ENCODE measurements around the gene AJAP1.

DNA sequence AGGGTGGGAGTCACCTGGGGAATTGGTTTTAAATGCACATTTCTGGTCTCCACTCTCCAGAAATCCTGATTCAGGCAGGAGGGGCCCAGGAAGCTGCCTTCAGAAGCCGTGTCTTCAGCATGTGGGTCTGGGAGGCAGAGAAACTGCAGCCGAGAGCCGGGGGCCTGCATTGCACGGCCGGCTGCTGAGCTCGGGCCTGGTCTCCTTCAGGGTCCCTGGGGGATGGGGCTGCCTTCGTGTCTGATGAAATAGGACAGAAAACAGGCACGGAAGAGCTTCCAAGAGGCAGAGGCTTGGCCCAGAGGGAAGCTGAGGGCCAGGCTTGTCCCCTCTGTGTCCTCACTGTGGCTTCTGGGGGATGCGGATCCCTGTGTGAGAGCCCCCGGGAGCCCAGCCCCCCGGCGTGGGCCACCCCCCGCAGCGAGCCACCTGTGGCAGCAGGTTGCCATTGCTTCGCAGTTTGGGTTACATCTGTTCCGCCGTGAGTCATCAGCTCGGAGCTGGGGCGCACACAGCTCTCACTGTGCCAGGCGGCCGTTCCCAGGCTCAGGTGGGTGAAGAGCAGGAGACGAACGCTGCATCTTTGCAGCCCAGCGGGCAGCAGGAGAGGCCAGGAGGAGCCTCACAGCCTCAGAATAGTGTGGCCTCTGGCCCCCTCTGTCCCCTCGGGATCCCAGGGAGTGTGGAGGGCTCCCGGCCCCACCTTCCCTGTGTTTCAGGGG is 72.4 kb downstream of the AJAP1 start:
- TF ChIP-seq, protein P1, sequence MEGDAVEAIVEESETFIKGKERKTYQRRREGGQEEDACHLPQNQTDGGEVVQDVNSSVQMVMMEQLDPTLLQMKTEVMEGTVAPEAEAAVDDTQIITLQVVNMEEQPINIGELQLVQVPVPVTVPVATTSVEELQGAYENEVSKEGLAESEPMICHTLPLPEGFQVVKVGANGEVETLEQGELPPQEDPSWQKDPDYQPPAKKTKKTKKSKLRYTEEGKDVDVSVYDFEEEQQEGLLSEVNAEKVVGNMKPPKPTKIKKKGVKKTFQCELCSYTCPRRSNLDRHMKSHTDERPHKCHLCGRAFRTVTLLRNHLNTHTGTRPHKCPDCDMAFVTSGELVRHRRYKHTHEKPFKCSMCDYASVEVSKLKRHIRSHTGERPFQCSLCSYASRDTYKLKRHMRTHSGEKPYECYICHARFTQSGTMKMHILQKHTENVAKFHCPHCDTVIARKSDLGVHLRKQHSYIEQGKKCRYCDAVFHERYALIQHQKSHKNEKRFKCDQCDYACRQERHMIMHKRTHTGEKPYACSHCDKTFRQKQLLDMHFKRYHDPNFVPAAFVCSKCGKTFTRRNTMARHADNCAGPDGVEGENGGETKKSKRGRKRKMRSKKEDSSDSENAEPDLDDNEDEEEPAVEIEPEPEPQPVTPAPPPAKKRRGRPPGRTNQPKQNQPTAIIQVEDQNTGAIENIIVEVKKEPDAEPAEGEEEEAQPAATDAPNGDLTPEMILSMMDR (IDR thresholded peaks at IDR 0.05; ENCODE audit: poor library complexity, severe bottlenecking): no peak
- TF ChIP-seq EZH2 (IDR thresholded peaks at IDR 0.05; ENCODE audit: borderline replicate concordance, insufficient read depth, low read length, poor library complexity, severe bottlenecking) (no peak), POLR2AphosphoS5 (IDR thresholded peaks at IDR 0.05) (no peak), MXI1 (conservative IDR thresholded peaks at IDR 0.05; ENCODE audit: poor library complexity, severe bottlenecking) (no peak), RAD21 (conservative IDR thresholded peaks at IDR 0.05) (no peak), EP300 (conservative IDR thresholded peaks at IDR 0.05; ENCODE audit: poor library complexity, severe bottlenecking) (no peak), SMC3 (conservative IDR thresholded peaks at IDR 0.05; ENCODE audit: poor library complexity) (no peak)

Measured in neural cell (in vitro differentiated cells).